GM03348 (cell line): ENCODE results near the gene ENOX1.
A peak's percentile ranks its signal among the peaks of the same experiment; 100 is the strongest.

Experiments used
- DNase-seq: peaks from one replicate; pipeline ENCODE4 v3.0.0; 2012; ENCODE audit warnings: low spot score

The ENOX1 gene

DNA sequence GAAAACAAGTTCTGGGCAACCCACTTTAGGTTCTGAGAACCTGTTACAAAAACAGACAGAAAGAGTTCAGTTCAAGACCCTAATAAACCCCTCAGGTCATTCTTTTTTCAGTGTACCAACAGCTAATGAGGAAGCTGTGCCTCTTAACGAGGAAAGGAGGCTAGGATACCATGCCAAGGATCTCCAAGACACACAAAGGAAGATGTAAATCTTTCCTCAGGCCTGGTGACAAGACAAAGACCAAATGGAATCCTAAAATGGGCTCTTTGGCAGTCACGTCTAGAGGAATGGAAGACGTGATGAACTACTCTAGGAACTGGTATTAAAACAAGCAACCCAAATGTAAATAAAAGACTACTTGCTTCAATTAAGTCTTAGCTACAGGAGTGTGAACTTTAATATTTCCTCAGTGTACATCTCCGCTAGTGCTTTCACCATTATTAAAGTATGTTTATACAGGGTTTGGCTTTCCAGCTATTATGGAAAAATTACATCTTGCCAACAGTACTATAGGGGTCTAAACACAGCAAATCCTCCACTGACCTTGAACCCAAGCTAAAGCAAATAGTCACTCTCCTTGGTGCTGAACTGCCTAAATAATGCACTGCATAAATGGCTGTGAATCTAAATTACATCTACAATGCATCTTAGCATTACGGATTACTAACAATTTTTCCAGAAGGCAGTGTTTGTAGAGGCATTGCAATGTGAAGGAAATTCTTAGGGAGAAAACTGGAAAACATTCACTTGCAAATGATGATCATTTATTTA lies 42.3 kb downstream of the ENOX1 start:
- DNase-seq = no peak

- no peak for DNase-seq
These were observed 43.9 kb downstream of the ENOX1 start for GRCh38 chr13:43742911-43743310.

DNA sequence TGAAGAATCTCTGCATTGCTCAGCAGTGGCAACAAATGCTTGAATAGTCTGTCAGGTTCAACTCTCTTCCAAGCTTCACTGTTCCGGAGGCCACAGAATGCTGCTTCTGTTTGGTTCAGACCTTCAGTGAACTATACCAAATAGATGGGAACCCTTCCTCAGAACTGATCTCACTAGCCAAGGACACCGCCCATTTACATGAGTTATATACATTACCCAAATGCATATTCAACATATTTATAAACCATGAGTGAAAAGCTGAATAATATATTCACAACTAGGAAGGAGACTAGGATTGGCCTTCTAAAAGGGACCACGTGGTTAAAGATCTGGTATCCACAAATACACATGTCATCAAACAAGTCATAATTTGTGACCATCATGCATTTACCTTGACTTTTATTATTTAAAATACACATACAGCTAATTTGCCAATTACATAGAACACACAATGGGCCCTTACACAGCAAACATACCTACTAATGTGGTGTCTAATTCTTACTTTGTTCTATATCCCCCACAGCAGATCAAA lies 49.3 kb downstream of the ENOX1 start:
- no peak for DNase-seq

DNA sequence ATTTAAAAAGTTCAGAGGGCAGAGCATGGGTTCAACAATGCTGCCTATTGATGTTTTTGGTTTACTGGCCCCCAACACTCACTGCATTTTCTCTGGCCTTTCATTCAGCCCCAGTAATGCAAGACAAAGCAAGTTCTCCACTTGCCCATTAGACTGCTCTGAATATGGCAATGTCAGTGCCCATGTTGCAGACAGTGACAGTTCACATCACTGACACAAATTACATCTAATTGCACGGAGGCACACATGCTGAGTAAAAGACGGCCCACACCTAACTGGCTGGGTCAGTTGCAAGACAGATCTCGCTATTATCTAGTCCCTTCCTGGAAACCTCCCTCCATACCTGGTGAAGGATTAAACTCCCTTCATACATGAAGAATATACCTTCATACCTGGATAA lies 54.0 kb downstream of the ENOX1 start:
- no peak for DNase-seq

DNA sequence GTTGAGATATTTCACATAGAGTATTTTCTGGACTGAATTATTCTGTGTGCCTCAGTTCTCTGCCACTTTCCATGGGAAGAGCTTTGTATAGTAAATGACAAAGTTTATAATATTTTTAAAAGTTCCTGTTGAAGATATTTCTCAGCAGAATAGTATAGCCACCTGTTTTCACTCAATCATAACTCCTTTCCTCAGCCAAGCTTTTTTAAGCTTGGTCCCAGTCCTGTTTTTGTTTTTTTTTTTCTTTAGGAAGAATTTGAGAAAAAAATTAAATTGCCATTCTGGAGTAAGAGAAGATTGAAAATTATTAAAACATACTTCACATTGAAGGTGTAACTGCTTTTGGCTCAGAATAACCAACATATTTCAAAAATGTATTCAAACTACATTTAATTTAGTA lies 55.5 kb downstream of the ENOX1 start:
- DNase-seq = no peak

DNA sequence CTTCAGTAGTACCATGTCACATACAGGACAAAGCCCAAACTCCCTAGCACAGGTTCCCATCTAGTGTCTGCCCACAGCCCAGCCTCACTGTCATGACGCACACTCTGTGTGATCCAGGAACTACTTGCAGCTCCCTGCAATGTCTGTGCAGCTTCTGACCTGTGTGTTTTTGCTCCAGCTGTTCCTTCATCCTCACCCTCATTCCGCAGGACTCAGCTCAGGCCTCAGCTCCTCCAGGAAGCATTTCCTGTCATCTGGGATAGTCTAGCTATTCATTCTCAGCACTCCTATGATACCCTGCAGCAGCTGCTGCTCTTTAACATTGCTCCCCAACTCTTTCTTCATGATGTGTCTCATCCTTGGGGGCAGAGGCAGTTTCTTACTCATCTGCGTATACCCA lies 56.1 kb downstream of the ENOX1 start:
- peak; percentile 27 for DNase-seq

DNA sequence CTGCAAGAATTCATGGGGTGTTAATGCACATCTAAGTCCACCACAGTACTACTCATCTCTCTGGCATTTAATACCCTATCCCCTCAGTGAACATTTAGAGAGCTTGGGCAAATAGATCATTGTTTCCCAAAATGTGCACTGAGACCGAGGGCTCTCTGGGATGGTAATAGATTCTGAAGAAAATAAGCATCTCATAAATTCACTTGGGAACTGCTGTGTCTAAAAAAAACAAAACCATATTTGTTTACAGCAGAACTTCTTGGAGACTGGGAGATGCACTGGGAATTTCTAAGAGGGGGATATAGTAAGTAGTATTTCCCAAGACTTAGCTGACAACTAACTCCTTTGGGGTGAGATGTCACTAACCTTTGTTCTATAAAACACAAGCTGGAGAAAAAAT lies 58.4 kb downstream of the ENOX1 start:
- no peak for DNase-seq

GRCh38 chr13:43727856-43728255 lies 58.9 kb downstream of the ENOX1 start:
- DNase-seq = no peak

DNA sequence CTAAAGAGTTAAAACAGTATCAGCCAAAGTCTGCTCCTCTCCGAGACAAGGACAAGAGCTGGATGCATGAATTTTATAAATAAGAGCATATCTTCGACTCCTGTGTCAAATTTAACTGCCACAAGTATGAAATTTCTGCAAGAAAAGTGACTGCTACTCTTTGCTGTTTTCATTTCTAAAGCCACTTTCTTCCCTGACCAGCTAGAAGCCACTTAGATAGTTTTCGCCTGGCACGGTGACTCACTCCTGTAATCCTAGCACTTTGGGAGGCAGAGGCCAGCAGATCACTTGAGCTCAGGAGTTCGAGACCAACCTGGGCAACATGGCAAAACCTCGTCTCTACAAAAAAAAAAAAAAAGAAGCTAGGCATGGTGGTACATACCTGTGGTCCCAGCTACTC lies 61.3 kb downstream of the ENOX1 start:
- no peak for DNase-seq

DNA sequence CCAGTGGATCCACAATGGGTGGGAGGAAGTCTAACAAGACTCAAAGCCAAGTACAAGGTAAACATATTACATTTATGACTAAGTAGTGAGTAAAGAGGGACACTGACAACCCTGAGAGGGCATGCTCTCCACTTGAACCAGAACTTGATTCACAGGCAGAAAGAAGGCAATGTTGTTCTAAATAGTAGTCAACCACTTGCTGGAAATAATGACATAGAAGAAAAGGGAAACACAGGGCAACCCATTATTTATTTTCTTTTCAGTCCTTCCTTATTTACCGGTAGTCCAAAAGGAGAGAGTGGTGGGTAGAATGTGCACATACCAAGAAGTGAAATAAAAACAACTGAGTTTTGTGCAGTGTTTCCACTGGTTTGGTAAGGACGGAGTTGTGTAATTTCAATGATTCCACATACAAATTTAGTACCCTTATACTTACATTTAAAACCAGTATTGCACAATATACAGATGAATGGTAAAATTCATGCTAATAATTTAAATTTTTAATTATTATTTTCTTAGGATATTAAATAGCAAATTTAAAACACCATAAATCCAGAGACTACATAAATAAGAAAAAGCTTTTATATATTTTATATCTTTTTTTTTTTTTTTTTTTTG lies 65.9 kb downstream of the ENOX1 start:
- DNase-seq = no peak

GRCh38 chr13:43698758-43699157 lies 88.0 kb downstream of the ENOX1 start:
- DNase-seq = peak; percentile 43

GRCh38 chr13:43698009-43698408 lies 88.8 kb downstream of the ENOX1 start:
- no peak for DNase-seq

DNA sequence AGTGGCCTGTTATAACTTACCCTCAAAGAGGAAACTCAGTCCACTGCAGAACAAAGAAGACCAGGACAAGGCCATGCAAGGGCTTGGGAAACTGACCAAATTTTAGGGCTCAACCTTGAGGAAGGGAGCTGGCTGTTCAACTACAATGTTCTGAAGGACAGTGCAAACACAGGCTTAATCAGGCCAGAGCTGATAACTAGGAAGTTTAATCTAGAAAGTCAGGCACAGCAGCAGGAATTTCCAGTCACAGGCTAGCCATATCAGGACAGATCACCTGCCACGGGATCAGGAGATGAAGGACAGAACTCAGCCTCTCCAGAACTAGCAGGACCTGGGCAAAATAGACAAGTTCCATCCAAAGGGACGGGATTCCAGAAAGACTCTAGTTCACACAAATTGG lies 89.4 kb downstream of the ENOX1 start:
- DNase-seq = no peak

GRCh38 chr13:43694146-43694664 lies 92.6 kb downstream of the ENOX1 start:
- DNase-seq = no peak

DNA sequence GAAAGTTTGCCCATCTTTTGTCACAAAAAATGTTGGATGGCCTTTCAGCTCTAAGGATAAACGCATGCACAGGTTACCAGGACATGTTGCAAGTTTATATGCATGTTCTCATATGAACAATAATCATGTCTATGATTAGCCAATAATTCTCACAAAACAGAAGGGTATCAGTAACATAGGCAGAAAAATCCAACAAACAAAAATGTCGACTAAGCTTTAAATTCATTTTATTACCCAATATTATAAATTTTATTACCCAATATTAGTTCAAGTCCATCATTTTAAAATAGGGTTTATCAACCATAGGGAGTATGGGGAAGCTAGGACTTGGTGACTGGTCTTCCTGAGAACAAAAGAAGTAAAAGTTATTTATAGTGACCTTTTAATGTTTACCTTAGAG lies 93.1 kb downstream of the ENOX1 start:
- DNase-seq = no peak

DNA sequence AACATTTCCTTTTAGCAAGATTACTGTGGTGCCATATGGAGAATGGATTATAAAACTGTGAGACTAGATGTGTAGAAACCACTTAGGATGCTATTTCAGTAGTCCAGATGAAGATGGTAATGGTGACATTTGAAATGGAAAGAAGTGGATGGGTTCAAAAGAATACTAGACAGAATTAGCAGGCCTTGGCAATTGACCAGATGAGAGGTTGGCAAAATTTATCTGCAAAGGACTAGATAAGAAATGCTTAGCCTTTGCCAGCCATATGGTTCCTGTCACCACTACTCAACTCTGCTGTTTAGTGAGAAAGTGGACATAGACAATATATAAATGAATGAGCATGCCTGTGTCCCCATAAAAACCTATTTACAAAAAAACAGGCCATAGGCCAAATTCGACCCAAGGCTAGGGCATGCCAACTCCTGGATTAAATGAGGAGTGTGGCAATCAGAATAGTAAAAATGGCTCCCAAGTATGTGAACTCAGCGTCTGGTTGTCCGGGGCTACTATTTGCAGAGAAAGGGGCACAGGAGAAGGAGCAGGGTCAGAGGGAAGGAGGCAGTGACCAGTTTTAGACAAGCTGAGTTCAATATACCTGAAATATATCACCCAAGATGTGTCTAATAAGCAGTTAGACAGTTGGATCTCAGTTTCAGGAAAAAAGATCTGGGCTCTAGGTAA lies 98.4 kb downstream of the ENOX1 start:
- no peak for DNase-seq

DNA sequence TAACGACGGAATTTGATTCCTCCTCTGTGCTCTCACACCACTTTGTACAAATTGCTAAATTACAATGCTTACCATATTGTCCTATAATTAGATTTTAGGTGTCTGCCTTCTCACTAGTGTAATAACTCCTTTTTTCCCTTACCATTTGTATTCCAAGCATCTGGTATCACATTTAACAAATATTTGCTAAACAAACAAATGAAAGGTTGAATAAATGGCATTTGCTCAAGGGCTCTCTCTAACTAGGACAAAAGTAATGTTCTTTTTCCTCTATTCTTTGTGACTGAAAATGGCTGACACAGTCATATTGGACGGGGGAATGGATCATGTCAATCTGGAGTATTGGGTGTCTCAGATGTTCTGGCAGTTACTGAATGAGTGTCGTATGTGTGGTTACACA lies 99.7 kb downstream of the ENOX1 start:
- DNase-seq = no peak

DNA sequence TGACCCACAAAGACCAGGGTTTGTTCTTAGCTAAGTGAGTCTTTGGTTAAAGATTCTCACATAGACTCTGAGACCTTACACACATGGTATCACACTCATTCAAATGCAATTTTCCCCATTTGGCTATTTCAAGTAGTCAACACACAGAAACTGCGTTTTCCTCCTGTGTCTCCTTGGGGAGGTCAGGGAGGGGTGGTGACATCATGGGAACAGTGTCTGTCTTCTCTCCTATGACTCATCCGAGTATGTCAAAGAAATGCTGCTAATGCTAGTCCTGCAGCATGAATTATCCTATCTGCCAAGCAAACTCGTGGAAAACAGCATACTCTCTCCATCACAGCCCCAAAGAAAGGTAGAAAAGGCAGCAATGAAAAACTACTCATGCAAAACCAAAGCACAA lies 100.2 kb downstream of the ENOX1 start:
- peak; percentile 56 for DNase-seq

DNA sequence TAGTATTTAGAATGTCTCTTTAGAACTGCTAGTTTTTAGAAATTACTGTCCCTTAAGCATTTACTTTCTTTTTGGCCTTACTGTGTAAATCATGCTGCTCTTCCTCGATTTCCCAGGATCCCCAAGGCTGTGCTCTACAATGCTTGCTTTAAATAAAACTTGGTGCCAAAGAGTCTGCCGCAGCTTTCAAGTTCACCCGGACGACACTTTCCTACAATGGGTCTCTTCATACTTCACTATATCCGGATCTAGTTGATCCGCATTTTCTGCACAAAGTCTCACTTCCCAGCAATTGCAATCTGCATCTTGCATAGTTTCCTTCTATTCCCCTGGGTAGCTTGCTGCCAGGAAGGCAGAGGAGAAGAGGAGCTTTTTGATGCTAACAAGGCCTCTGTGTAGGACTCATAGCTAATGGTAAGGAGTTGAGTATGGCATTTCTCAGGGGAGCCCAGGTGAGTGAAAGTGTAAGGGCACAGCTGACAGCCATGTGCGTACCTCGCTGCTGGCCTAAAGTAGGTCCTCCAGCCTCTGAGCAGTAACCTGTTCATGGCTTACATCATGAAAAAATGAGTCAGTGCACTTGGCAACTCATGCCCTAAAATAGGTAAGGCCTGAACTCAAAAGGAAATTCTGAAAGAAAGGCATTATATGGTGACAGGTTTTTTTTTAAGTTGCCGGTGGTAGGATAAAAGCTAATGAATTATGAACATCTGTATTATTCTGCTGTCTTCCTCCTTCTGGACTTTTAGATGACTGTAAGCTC lies 101.6 kb downstream of the ENOX1 start:
- DNase-seq = no peak

DNA sequence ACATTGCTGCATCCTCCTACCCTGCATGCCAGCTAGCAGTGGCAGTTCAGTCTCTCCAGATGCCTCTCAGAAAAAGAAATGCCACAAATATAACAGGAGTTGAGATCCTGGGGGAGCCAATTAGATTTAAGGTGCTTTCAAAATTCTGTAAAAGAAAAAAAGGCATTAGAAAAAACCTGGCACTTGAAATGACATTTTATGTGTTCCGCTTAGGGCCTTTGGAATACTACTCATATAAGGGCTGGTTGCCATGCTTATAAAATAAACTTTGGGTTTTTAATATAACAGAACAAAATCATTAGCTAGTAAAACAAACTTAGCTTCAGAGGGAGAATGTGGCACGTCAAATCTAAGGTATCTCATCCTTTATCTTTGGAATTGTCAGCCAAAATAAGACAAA lies 104.1 kb downstream of the ENOX1 start:
- no peak for DNase-seq

DNA sequence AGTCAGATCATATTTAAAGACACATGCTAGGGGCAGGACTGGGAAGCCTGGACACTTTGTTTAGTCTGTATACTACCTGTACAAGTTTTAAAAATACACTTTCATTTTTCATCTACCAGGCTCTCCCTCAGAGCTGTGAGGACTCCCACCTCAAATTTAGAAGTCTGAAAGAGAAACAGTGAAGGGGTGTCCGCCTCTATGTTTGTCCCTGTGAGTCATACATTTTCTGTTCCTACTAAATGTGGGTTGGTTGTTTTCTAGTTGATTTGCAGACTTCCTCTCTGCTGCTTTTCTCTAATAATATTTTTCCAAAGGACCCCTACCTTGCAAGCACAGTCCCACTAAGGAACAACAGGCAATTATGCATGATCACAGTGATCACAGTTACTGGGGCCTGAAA lies 110.5 kb downstream of the ENOX1 start:
- no peak for DNase-seq

DNA sequence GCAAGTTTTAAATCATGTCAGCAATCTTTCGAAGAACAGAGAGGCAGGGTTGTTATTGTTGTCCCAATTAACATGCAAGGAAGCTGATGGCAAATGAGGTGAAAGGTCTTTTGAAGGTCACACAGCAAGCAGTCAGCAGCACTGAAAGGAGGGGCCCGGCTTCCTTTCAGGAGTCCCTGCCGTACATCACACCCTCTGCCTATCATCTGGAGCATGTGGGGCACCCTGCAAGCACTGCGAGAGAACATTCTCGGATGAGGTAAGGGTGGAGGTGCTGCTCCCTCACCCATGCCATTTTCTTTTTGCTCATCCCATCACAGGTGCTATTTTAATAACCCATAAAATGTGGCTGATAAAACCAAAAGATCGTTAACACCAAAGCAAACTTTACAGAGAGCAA lies 111.2 kb downstream of the ENOX1 start:
- no peak for DNase-seq
